Regular cardiac myocyte (primary cell): ENCODE results near the gene OXTR. TPM values are rescaled to one million over a fixed set of nuclear protein-coding genes. Genes with fewer than 3 reads are reported as not detected.

ENCODE experiments used
- total RNA-seq: library from RNA; depleted of rRNA; stranded (reverse); fragments of >200 nt; gene quantifications from 2 replicates; pipeline ENCODE4 v1.2.3, GENCODE V29; 2014

The OXTR gene
- total RNA-seq: 15.0 and 29.9 TPM in 2 replicates

GRCh38 chr3:8769088-8769822, at the start of gene OXTR:
OXTR (minus strand) TSS chr3:8769613; CDS start chr3:8768187, 1,426 bp downstream.

GRCh38 chr3:8733332-8734094, 35.9 kb downstream of the OXTR start, which contains the start of gene CAV3:
CAV3 (plus strand) TSS chr3:8733802; CDS start chr3:8733877, 75 bp downstream.

Other genes with a start within 250 kb of the OXTR start
- gene SSUH2, start 124.8 kb downstream of the OXTR start, total RNA-seq: not detected in 2 replicates
- gene CAV3, start 35.8 kb downstream of the OXTR start, total RNA-seq: not detected in 2 replicates
- 7.9 and 13.2 TPM in 2 replicates for gene RAD18, start 193.9 kb upstream of the OXTR start, total RNA-seq